H9 (cell line): ENCODE results near the gene FDPS. TPM values are rescaled to one million over a fixed set of nuclear protein-coding genes. Genes with fewer than 3 reads are reported as not detected.

ENCODE experiments used
- DNase-seq: peaks from one replicate; pipeline ENCODE4 v3.0.0-alpha.2; 2017
- H2AFZ ChIP-seq: one replicate; pipeline ENCODE4 v1.6.1; 2013; ENCODE audit warnings: mild to moderate bottlenecking, low read length, control low read depth, moderate library complexity
- H2AK5ac ChIP-seq: 2 replicates; pipeline ENCODE4 v1.6.1; 2013; ENCODE audit warnings: low read length, control low read depth, mixed read lengths; ENCODE audit not compliant: insufficient read length
- H2BK120ac ChIP-seq: one replicate; pipeline ENCODE4 v1.6.1; 2013; ENCODE audit warnings: low read depth, mild to moderate bottlenecking, low read length, control low read depth, inconsistent platforms; ENCODE audit not compliant: poor library complexity, severe bottlenecking
- H2BK12ac ChIP-seq: 2 replicates; pipeline ENCODE4 v1.6.1; 2013; ENCODE audit warnings: low read length, control low read depth, mixed read lengths, low read depth; ENCODE audit not compliant: insufficient read length
- H2BK15ac ChIP-seq: 2 replicates; pipeline ENCODE4 v1.6.1; 2013; ENCODE audit warnings: low read depth, low read length, control low read depth
- H2BK20ac ChIP-seq: one replicate; pipeline ENCODE4 v1.6.1; 2013; ENCODE audit warnings: low read depth, mild to moderate bottlenecking, low read length, control low read depth, inconsistent platforms; ENCODE audit not compliant: poor library complexity, severe bottlenecking
- H2BK5ac ChIP-seq: 2 replicates; pipeline ENCODE4 v1.6.1; 2013; ENCODE audit warnings: low read length, control low read depth, mixed read lengths; ENCODE audit not compliant: insufficient read length
- H3K14ac ChIP-seq: 2 replicates; pipeline ENCODE4 v1.6.1; 2013; ENCODE audit warnings: low read length, control low read depth; ENCODE audit not compliant: insufficient read depth
- H3K18ac ChIP-seq: 2 replicates; pipeline ENCODE4 v1.6.1; 2013; ENCODE audit warnings: low read depth, mild to moderate bottlenecking, mixed read lengths, low read length, control low read depth; ENCODE audit not compliant: insufficient read length
- H3K23ac ChIP-seq: 2 replicates; pipeline ENCODE4 v1.6.1; 2013; ENCODE audit warnings: low read length, control low read depth, mixed read lengths, low read depth; ENCODE audit not compliant: insufficient read length
- H3K23me2 ChIP-seq: 2 replicates; pipeline ENCODE4 v1.6.1; 2013; ENCODE audit warnings: low read depth, mild to moderate bottlenecking, mixed read lengths, low read length, control low read depth; ENCODE audit not compliant: insufficient read length, poor library complexity, severe bottlenecking
- H3K27ac ChIP-seq: 2 replicates; pipeline ENCODE4 v1.5.1; 2013; ENCODE audit warnings: low read length, control low read depth, mixed read lengths, low read depth; ENCODE audit not compliant: insufficient read length
- H3K27me3 ChIP-seq: 2 replicates; pipeline ENCODE4 v1.6.1; 2013; ENCODE audit warnings: low read length, control low read depth, inconsistent platforms; ENCODE audit not compliant: insufficient read depth
- H3K4ac ChIP-seq: 2 replicates; pipeline ENCODE4 v1.6.1; 2013; ENCODE audit warnings: low read depth, mild to moderate bottlenecking, control low read depth, inconsistent platforms, low read length, moderate library complexity
- H3K4me1 ChIP-seq: 2 replicates; pipeline ENCODE4 v1.6.1; 2013; ENCODE audit warnings: low read length, control low read depth, inconsistent platforms; ENCODE audit not compliant: insufficient read depth
- H3K4me2 ChIP-seq: 2 replicates; pipeline ENCODE4 v1.6.1; 2013; ENCODE audit warnings: low read length, control low read depth, mixed read lengths; ENCODE audit not compliant: insufficient read length, insufficient read depth
- H3K56ac ChIP-seq: 2 replicates; pipeline ENCODE4 v1.6.1; 2013; ENCODE audit warnings: low read depth, mild to moderate bottlenecking, mixed read lengths, low read length, control low read depth; ENCODE audit not compliant: insufficient read length
- H3K79me1 ChIP-seq: 2 replicates; pipeline ENCODE4 v1.6.1; 2013; ENCODE audit warnings: low read depth, mild to moderate bottlenecking, moderate library complexity, low read length, control low read depth, inconsistent platforms; ENCODE audit not compliant: insufficient read depth, poor library complexity, severe bottlenecking
- H3K79me2 ChIP-seq: 2 replicates; pipeline ENCODE4 v1.6.1; 2013; ENCODE audit warnings: low read length, control low read depth, inconsistent platforms; ENCODE audit not compliant: insufficient read depth
- H3K9ac ChIP-seq: 2 replicates; pipeline ENCODE4 v1.6.1; 2013; ENCODE audit warnings: low read length, control low read depth, mixed read lengths; ENCODE audit not compliant: insufficient read length; ENCODE audit errors: extremely low read depth
- H3K9me3 ChIP-seq: one replicate; pipeline ENCODE4 v1.6.1; 2013; ENCODE audit warnings: low read depth, low read length, inconsistent platforms; ENCODE audit not compliant: control insufficient read depth
- H3T11ph ChIP-seq: one replicate; pipeline ENCODE4 v1.6.1; 2013; ENCODE audit warnings: mild to moderate bottlenecking, low read length, control low read depth, inconsistent platforms
- H4K20me1 ChIP-seq: one replicate; pipeline ENCODE4 v1.6.1; 2013; ENCODE audit not compliant: control insufficient read depth, insufficient read length, insufficient read depth
- H4K5ac ChIP-seq: 2 replicates; pipeline ENCODE4 v1.6.1; 2013; ENCODE audit warnings: low read depth, mild to moderate bottlenecking, mixed read lengths, low read length, control low read depth; ENCODE audit not compliant: insufficient read length
- H4K8ac ChIP-seq: replicated peaks from 2 replicates; pipeline ENCODE4 v1.6.1; 2013; ENCODE audit warnings: low read length, control low read depth, mixed read lengths, low read depth; ENCODE audit not compliant: insufficient read length
- H4K91ac ChIP-seq: 2 replicates; pipeline ENCODE4 v1.6.1; 2013; ENCODE audit warnings: low read depth, mild to moderate bottlenecking, moderate library complexity, mixed read lengths, low read length, control low read depth; ENCODE audit not compliant: insufficient read length
- H3K27ac Mint-ChIP-seq, 3 experiments: 2 replicates in 2 of 3; 3 replicates in 1 of 3; pipeline ENCODE4 v1.8.0; 2020 to 2021; ENCODE audit warnings: mixed read lengths in 3 of 3, mild to moderate bottlenecking in 1 of 3, moderate library complexity in 1 of 3
- H3K27me3 Mint-ChIP-seq: 2 replicates; pipeline ENCODE4 v1.8.0; 2021; ENCODE audit warnings: low read depth, mild to moderate bottlenecking, moderate library complexity, mixed read lengths
- H3K36me3 Mint-ChIP-seq, 3 experiments: 2 replicates in 2 of 3; 3 replicates in 1 of 3; pipeline ENCODE4 v1.8.0; 2020 to 2021; ENCODE audit warnings: low read depth in 3 of 3, mixed read lengths in 3 of 3; ENCODE audit not compliant: insufficient read depth in 1 of 3
- H3K4me1 Mint-ChIP-seq, 2 experiments: 2 replicates each; pipeline ENCODE4 v1.8.0; 2020; ENCODE audit warnings: mixed read lengths in 2 of 2
- H3K4me3 Mint-ChIP-seq, 2 experiments: 2 replicates in 1 of 2; 3 replicates in 1 of 2; pipeline ENCODE4 v1.8.0; 2020 to 2021; ENCODE audit warnings: mild to moderate bottlenecking in 2 of 2, mixed read lengths in 2 of 2, moderate library complexity in 1 of 2
- H3K9me3 Mint-ChIP-seq, 2 experiments: 2 replicates in 1 of 2; 3 replicates in 1 of 2; pipeline ENCODE4 v1.8.0; 2020; ENCODE audit warnings: mild to moderate bottlenecking in 2 of 2, mixed read lengths in 2 of 2, moderate library complexity in 1 of 2
- WGBS: extraction: QIAGEN DNeasy Blood & Tissue Kit; methylation state at CpG from one replicate; pipeline ENCODE4 v1.1.7; 2013; ENCODE audit warnings: missing lambda C conversion rate, low lambda C conversion rate, mixed read lengths; ENCODE audit not compliant: insufficient read length; ENCODE audit errors: extremely low coverage; 5-methylcytosine and 5-hydroxymethylcytosine counted together
- total RNA-seq: library from RNA; stranded (reverse); gene quantifications from 2 replicates; pipeline ENCODE4 v1.2.1, GENCODE V29; 2021
- TF ChIP-seq, protein P1 (sequence below): fragments of 200-600 bp; sonication (generic); conservative IDR thresholded peaks from 3 replicates; pipeline ENCODE4 v1.8.0; 2021; ENCODE audit warnings: antibody characterized with exemption, mild to moderate bottlenecking

Gene FDPS
- total RNA-seq, 1 experiment from 2014 or later = 273 TPM

- Mint-ChIP-seq H3K36me3 (no peaks in the 10 kb centered on the region), H3K4me3 (peak overlapping the region; percentile 17 to 74; a peak in 3 of 5 replicates), H3K9me3 (no peaks in the 10 kb centered on the region; a peak in 1 of 5 replicates), H3K27me3 (peaks cover 18% of the 10 kb centered on the region), H3K4me1 (peaks cover 12 to 23% of the 10 kb centered on the region in 2 experiments), H3K27ac (no peak overlapping the region; a peak in 1 of 7 replicates)
- H3K27me3 ChIP-seq = no peaks in the 10 kb centered on the region; the same call in 1 of the 2 replicates
- H4K8ac ChIP-seq = no peak overlapping the region
- H2AK5ac ChIP-seq = no peak overlapping the region
- WGBS = no CpG with 5 or more reads among the region's 7 CpGs
- H4K5ac ChIP-seq = no peak overlapping the region
- H2BK20ac ChIP-seq = no peak overlapping the region
- H3K4ac ChIP-seq = no peak overlapping the region
- H3K79me2 ChIP-seq = no peaks in the 10 kb centered on the region
- H2BK120ac ChIP-seq = no peak overlapping the region
- H2BK15ac ChIP-seq = no peak overlapping the region
- H3K56ac ChIP-seq = no peak overlapping the region
- H3K27ac ChIP-seq = no peak overlapping the region
- no peak overlapping the region for H2AFZ ChIP-seq
- peaks cover 12% of the 10 kb centered on the region for H3K23me2 ChIP-seq
- H2BK12ac ChIP-seq = no peak overlapping the region
- H3K18ac ChIP-seq = no peak overlapping the region
- H4K91ac ChIP-seq = no peak overlapping the region
- no peaks in the 10 kb centered on the region for H3K79me1 ChIP-seq
- no peak overlapping the region for H2BK5ac ChIP-seq
- H3K14ac ChIP-seq = no peak overlapping the region
- H3K4me1 ChIP-seq = no peaks in the 10 kb centered on the region; the same call in 1 of the 2 replicates
- H3T11ph ChIP-seq = no peak overlapping the region
- peak overlapping the region; percentile 67 for H3K4me2 ChIP-seq
- no peaks in the 10 kb centered on the region for H4K20me1 ChIP-seq
- no peaks in the 10 kb centered on the region for H3K9me3 ChIP-seq
- no peak overlapping the region for H3K9ac ChIP-seq
- H3K23ac ChIP-seq = no peak overlapping the region
- TF ChIP-seq, protein P1, sequence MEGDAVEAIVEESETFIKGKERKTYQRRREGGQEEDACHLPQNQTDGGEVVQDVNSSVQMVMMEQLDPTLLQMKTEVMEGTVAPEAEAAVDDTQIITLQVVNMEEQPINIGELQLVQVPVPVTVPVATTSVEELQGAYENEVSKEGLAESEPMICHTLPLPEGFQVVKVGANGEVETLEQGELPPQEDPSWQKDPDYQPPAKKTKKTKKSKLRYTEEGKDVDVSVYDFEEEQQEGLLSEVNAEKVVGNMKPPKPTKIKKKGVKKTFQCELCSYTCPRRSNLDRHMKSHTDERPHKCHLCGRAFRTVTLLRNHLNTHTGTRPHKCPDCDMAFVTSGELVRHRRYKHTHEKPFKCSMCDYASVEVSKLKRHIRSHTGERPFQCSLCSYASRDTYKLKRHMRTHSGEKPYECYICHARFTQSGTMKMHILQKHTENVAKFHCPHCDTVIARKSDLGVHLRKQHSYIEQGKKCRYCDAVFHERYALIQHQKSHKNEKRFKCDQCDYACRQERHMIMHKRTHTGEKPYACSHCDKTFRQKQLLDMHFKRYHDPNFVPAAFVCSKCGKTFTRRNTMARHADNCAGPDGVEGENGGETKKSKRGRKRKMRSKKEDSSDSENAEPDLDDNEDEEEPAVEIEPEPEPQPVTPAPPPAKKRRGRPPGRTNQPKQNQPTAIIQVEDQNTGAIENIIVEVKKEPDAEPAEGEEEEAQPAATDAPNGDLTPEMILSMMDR = no peak
- DNase-seq = no peak
Observed at GRCh38 chr1:155295942-155296267, 12.8 kb upstream of the FDPS start.
